ENCODE measurements around the gene PRKN. TPM values are rescaled to one million over a fixed set of nuclear protein-coding genes. Genes with fewer than 3 reads are reported as not detected.

PRKN gene
- total and polyA plus RNA-seq, 10 donors = 0.23 to 14.1 (median 7.0) TPM

GRCh38 chr6:162078667-162079066 is 648.9 kb downstream of the PRKN start:
- no peak overlapping the region for H3K4me3 ChIP-seq
- H3K27me3 ChIP-seq (replicated peaks in 1 of 7) = no peaks in the 10 kb centered on the region
- WGBS, 5 donors = 44 to 74% (median 69%) methylated on average over 4 of the region's 4 CpGs
- H3K4me1 ChIP-seq = no peaks in the 10 kb centered on the region
- H3K9me3 ChIP-seq = peaks cover 0 to 25% (median under 1%) of the 10 kb centered on the region in 8 donors
- TF ChIP-seq POLR2A (IDR thresholded peaks at IDR 0.05) (no peak), CTCF (IDR thresholded peaks at IDR 0.05 in 8 of 11, conservative IDR thresholded peaks at IDR 0.05 in 3 of 11) (no peak), POLR2AphosphoS5 (IDR thresholded peaks at IDR 0.05) (no peak)
- no peak overlapping the region for H3K27ac ChIP-seq
- no peaks in the 10 kb centered on the region for H3K36me3 ChIP-seq
- DNase-seq = no peak
- intact Hi-C loops (cut with DNase I; ENCODE audit: low total_unique reads) = no loop called here

GRCh38 chr6:162078126-162078525 is 649.4 kb downstream of the PRKN start:
- intact Hi-C loops (cut with DNase I; ENCODE audit: low total_unique reads) = no loop called here
- no peaks in the 10 kb centered on the region for H3K27me3 ChIP-seq (replicated peaks in 1 of 7)
- no peak for DNase-seq
- no peaks in the 10 kb centered on the region for H3K36me3 ChIP-seq
- WGBS, 5 donors = 58 to 74% (median 63%) methylated on average over 3 of the region's 3 CpGs
- no peak overlapping the region for H3K27ac ChIP-seq
- no peak overlapping the region for H3K4me3 ChIP-seq
- peaks cover 0 to 29% (median 3%) of the 10 kb centered on the region in 8 donors for H3K9me3 ChIP-seq
- TF ChIP-seq CTCF (IDR thresholded peaks at IDR 0.05 in 8 of 11, conservative IDR thresholded peaks at IDR 0.05 in 3 of 11) (no peak), POLR2A (IDR thresholded peaks at IDR 0.05) (no peak), POLR2AphosphoS5 (IDR thresholded peaks at IDR 0.05) (no peak)
- no peaks in the 10 kb centered on the region for H3K4me1 ChIP-seq

- Histone ChIP-seq H3K36me3 (no peaks in the 10 kb centered on the region), H3K4me1 (no peaks in the 10 kb centered on the region), H3K9me3 (peaks cover 0 to 29% (median 8%) of the 10 kb centered on the region in 8 donors), H3K27me3 (replicated peaks in 1 of 7) (no peaks in the 10 kb centered on the region), H3K4me3 (no peak overlapping the region), H3K27ac (no peak overlapping the region)
- DNase-seq = no peak
- TF ChIP-seq CTCF (IDR thresholded peaks at IDR 0.05 in 8 of 11, conservative IDR thresholded peaks at IDR 0.05 in 3 of 11) = no peak
- TF ChIP-seq POLR2AphosphoS5 (IDR thresholded peaks at IDR 0.05) = no peak
- no peak for TF ChIP-seq POLR2A (IDR thresholded peaks at IDR 0.05)
- WGBS, 5 donors = 58 to 75% (median 67%) methylated on average over 4 of the region's 4 CpGs
- intact Hi-C loops (cut with DNase I; ENCODE audit: low total_unique reads) = no loop called here
Measured at GRCh38 chr6:162076816-162077215, 650.8 kb downstream of the PRKN start.

- intact Hi-C loops (cut with DNase I; ENCODE audit: low total_unique reads) = no loop called here
- WGBS, 5 donors = 85 to 91% (median 89%) methylated on average over 10 of the region's 10 CpGs
- TF ChIP-seq POLR2A (IDR thresholded peaks at IDR 0.05) = no peak
- no peak for TF ChIP-seq POLR2AphosphoS5 (IDR thresholded peaks at IDR 0.05)
- no peak for TF ChIP-seq CTCF (IDR thresholded peaks at IDR 0.05 in 8 of 11, conservative IDR thresholded peaks at IDR 0.05 in 3 of 11)
- no peak overlapping the region for H3K4me3 ChIP-seq
- no peak for DNase-seq
- no peaks in the 10 kb centered on the region for H3K27me3 ChIP-seq (replicated peaks in 1 of 7)
- no peak overlapping the region for H3K27ac ChIP-seq
- H3K9me3 ChIP-seq = peaks cover 0 to 42% (median 21%) of the 10 kb centered on the region in 8 donors
- no peaks in the 10 kb centered on the region for H3K4me1 ChIP-seq
- no peaks in the 10 kb centered on the region for H3K36me3 ChIP-seq
Measured at GRCh38 chr6:162074641-162075275, 652.8 kb downstream of the PRKN start.
